ENCODE data around the gene FCER1A. TPM values are rescaled to one million over a fixed set of nuclear protein-coding genes. Genes with fewer than 3 reads are reported as not detected.

The FCER1A gene
- polyA plus RNA-seq, 1 experiment: not detected

DNA sequence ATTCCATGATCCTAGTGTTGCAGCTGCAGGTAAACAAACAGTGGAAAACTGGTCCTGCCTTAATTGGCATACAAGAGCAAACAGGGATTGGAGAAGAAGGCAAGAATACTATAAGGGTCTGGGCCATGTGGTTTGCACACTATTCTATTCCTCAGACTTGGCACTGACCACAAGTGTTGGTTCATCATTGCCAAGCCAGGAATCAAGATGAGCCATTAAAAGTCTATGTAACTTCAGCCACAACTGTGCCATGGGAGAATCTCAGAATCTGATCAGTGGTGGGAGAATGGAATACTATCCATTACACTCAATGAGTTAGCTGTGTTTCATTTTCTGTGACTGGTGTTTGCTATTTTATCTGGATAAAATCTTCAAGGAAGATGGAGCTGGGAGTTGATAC is 26.2 kb upstream of the FCER1A start:
- Histone ChIP-seq H3K27me3 (ENCODE audit: control insufficient read depth, insufficient read depth, low read length) (no peaks in the 10 kb centered on the region), H3K9me3 (ENCODE audit: control insufficient read depth, insufficient read depth, low read length) (no peaks in the 10 kb centered on the region), H3K27ac (ENCODE audit: low read depth, low read length) (no peak overlapping the region), H3K4me3 (ENCODE audit: low read depth, low read length) (no peak overlapping the region)
- DNase-seq (ENCODE audit: low read depth, low spot score): no peak
- POLR2A ChIA-PET: no interaction called here
- CTCF ChIA-PET: no interaction called here
- TF ChIP-seq, protein P1, sequence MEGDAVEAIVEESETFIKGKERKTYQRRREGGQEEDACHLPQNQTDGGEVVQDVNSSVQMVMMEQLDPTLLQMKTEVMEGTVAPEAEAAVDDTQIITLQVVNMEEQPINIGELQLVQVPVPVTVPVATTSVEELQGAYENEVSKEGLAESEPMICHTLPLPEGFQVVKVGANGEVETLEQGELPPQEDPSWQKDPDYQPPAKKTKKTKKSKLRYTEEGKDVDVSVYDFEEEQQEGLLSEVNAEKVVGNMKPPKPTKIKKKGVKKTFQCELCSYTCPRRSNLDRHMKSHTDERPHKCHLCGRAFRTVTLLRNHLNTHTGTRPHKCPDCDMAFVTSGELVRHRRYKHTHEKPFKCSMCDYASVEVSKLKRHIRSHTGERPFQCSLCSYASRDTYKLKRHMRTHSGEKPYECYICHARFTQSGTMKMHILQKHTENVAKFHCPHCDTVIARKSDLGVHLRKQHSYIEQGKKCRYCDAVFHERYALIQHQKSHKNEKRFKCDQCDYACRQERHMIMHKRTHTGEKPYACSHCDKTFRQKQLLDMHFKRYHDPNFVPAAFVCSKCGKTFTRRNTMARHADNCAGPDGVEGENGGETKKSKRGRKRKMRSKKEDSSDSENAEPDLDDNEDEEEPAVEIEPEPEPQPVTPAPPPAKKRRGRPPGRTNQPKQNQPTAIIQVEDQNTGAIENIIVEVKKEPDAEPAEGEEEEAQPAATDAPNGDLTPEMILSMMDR (IDR thresholded peaks at IDR 0.05; ENCODE audit: low read depth, low read length): no peak

DNA sequence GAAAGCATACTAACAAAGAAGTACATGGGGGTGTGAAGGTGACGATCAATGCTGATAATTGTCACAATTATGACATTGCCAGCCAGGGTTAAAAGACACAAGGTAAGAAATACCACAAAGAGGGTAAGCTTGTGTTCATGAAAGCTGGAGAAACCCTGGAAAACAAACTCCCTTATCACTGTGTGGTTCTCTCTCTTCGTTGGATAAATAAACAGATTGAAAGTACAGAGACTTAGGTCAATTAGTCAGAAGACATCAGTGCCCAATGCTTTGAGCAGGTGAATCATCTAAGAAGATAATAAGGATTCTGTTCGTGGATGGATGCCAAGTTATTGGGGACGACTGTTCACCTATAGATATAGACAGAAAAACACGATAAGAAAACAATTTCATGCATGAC is 22.4 kb upstream of the FCER1A start:
- no peak for DNase-seq (ENCODE audit: low read depth, low spot score)
- CTCF ChIA-PET: no interaction called here
- Histone ChIP-seq H3K4me3 (ENCODE audit: low read depth, low read length) (no peak overlapping the region), H3K9me3 (ENCODE audit: control insufficient read depth, insufficient read depth, low read length) (no peaks in the 10 kb centered on the region), H3K27me3 (ENCODE audit: control insufficient read depth, insufficient read depth, low read length) (no peaks in the 10 kb centered on the region), H3K27ac (ENCODE audit: low read depth, low read length) (no peak overlapping the region)
- TF ChIP-seq, protein P1 (IDR thresholded peaks at IDR 0.05; ENCODE audit: low read depth, low read length): no peak
- POLR2A ChIA-PET: no interaction called here

DNA sequence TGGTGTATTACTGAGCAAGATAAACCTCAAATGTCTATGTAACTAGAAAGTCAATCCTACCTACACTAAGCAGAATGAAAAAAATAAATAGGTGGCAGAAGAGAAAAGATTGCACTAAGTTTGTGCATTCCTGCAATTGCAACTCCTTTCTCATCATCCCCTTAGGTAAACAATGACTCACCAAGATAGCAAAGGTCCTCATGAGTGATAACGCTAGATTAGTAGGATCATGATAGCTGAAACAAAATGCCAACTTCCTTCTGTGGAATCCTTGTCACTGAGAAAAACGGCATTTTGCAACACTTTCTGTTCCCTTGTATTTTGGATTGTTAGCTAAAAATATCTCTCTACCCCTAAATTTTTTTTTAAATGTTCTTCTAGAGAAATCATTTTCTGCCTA is 20.0 kb upstream of the FCER1A start:
- no peak for DNase-seq (ENCODE audit: low read depth, low spot score)
- Histone ChIP-seq H3K9me3 (ENCODE audit: control insufficient read depth, insufficient read depth, low read length) (no peaks in the 10 kb centered on the region), H3K27me3 (ENCODE audit: control insufficient read depth, insufficient read depth, low read length) (no peaks in the 10 kb centered on the region), H3K4me3 (ENCODE audit: low read depth, low read length) (no peak overlapping the region), H3K27ac (ENCODE audit: low read depth, low read length) (no peak overlapping the region)
- TF ChIP-seq, protein P1 (IDR thresholded peaks at IDR 0.05; ENCODE audit: low read depth, low read length): no peak
- CTCF ChIA-PET: no interaction called here
- POLR2A ChIA-PET: no interaction called here

DNA sequence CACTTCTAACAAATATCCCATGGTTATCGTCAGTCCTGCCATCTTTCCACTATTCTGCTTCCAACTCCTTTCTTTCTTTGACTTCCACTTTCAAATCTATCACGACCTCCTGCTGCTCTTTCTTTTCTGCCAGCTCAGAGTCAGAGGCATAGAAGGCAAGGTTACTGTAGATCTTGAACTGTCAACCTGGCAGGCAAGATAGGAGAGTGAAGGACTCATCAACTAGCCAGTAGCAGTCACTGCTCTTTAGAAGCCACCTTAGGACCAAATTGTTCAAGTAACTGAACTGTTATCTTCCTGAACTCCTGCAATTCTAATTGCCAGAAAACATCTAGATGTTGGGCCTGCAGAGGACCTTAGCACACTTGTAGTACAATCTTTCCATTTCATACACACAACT is 13.1 kb upstream of the FCER1A start:
- Histone ChIP-seq H3K9me3 (ENCODE audit: control insufficient read depth, insufficient read depth, low read length) (no peaks in the 10 kb centered on the region), H3K27me3 (ENCODE audit: control insufficient read depth, insufficient read depth, low read length) (no peaks in the 10 kb centered on the region), H3K27ac (ENCODE audit: low read depth, low read length) (no peak overlapping the region), H3K4me3 (ENCODE audit: low read depth, low read length) (no peak overlapping the region)
- ChIA-PET POLR2A (no interaction called here), CTCF (no interaction called here)
- TF ChIP-seq, protein P1 (IDR thresholded peaks at IDR 0.05; ENCODE audit: low read depth, low read length): no peak
- DNase-seq (ENCODE audit: low read depth, low spot score): no peak

DNA sequence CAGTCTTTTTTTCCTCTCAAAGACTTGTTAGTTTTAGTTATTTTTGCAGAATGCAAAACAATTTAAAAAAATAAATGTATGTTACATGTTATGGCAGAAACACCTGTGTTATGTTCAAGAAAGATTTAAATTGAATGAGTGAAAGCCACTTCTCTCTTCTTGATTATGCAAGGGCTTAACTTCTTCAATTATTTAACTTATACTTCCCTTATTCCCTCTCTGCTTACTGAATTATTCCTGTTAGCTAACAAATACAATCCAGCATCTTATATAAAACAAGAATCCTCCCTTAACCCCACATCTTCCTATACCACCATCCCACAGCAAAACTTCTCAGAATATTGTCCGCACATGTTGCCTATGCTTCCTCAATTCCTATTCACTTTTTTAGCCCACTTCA is 10.7 kb upstream of the FCER1A start:
- Histone ChIP-seq H3K4me3 (ENCODE audit: low read depth, low read length) (no peak overlapping the region), H3K9me3 (ENCODE audit: control insufficient read depth, insufficient read depth, low read length) (no peaks in the 10 kb centered on the region), H3K27me3 (ENCODE audit: control insufficient read depth, insufficient read depth, low read length) (no peaks in the 10 kb centered on the region), H3K27ac (ENCODE audit: low read depth, low read length) (no peak overlapping the region)
- DNase-seq (ENCODE audit: low read depth, low spot score): no peak
- POLR2A ChIA-PET: no interaction called here
- TF ChIP-seq, protein P1 (IDR thresholded peaks at IDR 0.05; ENCODE audit: low read depth, low read length): no peak
- CTCF ChIA-PET: no interaction called here

All from AG04450 (cell line).